ENCODE results near the gene PHETA1.

Gene PHETA1

GRCh38 chr12:111314953-111315539 is 53.8 kb downstream of the PHETA1 start:
- TF ChIP-seq BHLHE40 (IDR thresholded peaks at IDR 0.05; ENCODE audit: borderline replicate concordance) (no peak), FOXK2 (IDR thresholded peaks at IDR 0.05) (no peak), ZNF384 (IDR thresholded peaks at IDR 0.05) (no peak), ARNT (IDR thresholded peaks at IDR 0.05) (no peak), ELF4 (IDR thresholded peaks at IDR 0.05) (no peak), CTBP1 (IDR thresholded peaks at IDR 0.05; ENCODE audit: borderline replicate concordance) (no peak), FOXM1 (IDR thresholded peaks at IDR 0.05; ENCODE audit: borderline replicate concordance) (no peak), L3MBTL2 (conservative IDR thresholded peaks at IDR 0.05) (no peak), PKNOX1 (IDR thresholded peaks at IDR 0.05) (no peak), HDGF (IDR thresholded peaks at IDR 0.05; ENCODE audit: borderline replicate concordance) (no peak), FOXA1 (IDR thresholded peaks at IDR 0.05) (no peak), SP1 (IDR thresholded peaks at IDR 0.05) (no peak)
- POLR2A ChIA-PET: no interaction called here
- DNase-seq (ENCODE audit: extremely low spot score): no peak
- CTCF ChIA-PET: no interaction called here

GRCh38 chr12:111313833-111314259 is 55.0 kb downstream of the PHETA1 start:
- TF ChIP-seq ARNT (IDR thresholded peaks at IDR 0.05) (no peak), FOXA1 (IDR thresholded peaks at IDR 0.05) (no peak), PKNOX1 (IDR thresholded peaks at IDR 0.05) (no peak), ZNF384 (IDR thresholded peaks at IDR 0.05) (no peak), SUZ12 (IDR thresholded peaks at IDR 0.05) (no peak), L3MBTL2 (conservative IDR thresholded peaks at IDR 0.05) (no peak), LEF1 (IDR thresholded peaks at IDR 0.05; ENCODE audit: borderline replicate concordance) (no peak), SP1 (IDR thresholded peaks at IDR 0.05) (no peak), BHLHE40 (IDR thresholded peaks at IDR 0.05; ENCODE audit: borderline replicate concordance) (no peak), ELF4 (IDR thresholded peaks at IDR 0.05) (no peak), FOXK2 (IDR thresholded peaks at IDR 0.05) (no peak)
- CTCF ChIA-PET: interaction anchor here (0.7 kb wide), 1 partner anchor 40 kb away, joined by 8 read pairs; no protein-coding TSS in a partner anchor
- DNase-seq (ENCODE audit: extremely low spot score): peak; percentile 91
- POLR2A ChIA-PET: no interaction called here

- POLR2A ChIA-PET: no interaction called here
- no peak for DNase-seq (ENCODE audit: extremely low spot score)
- TF ChIP-seq FOXM1 (IDR thresholded peaks at IDR 0.05; ENCODE audit: borderline replicate concordance): no peak
- TF ChIP-seq TARDBP (IDR thresholded peaks at IDR 0.05): no peak
- no peak for TF ChIP-seq ZNF384 (IDR thresholded peaks at IDR 0.05)
- TF ChIP-seq CTBP1 (IDR thresholded peaks at IDR 0.05; ENCODE audit: borderline replicate concordance): no peak
- TF ChIP-seq HDGF (IDR thresholded peaks at IDR 0.05; ENCODE audit: borderline replicate concordance): no peak
- no peak for TF ChIP-seq ARNT (IDR thresholded peaks at IDR 0.05)
- TF ChIP-seq FOXA1 (IDR thresholded peaks at IDR 0.05): no peak
- TF ChIP-seq L3MBTL2 (conservative IDR thresholded peaks at IDR 0.05): no peak
- CTCF ChIA-PET: no interaction called here
Measured at GRCh38 chr12:111312708-111313107, 56.2 kb downstream of the PHETA1 start.

- no peak for DNase-seq (ENCODE audit: extremely low spot score)
- ChIA-PET CTCF (no interaction called here), POLR2A (no interaction called here)
- TF ChIP-seq HDGF (IDR thresholded peaks at IDR 0.05; ENCODE audit: borderline replicate concordance) (no peak), L3MBTL2 (conservative IDR thresholded peaks at IDR 0.05) (no peak), FOXA1 (IDR thresholded peaks at IDR 0.05) (no peak), FOXM1 (IDR thresholded peaks at IDR 0.05; ENCODE audit: borderline replicate concordance) (no peak), ARNT (IDR thresholded peaks at IDR 0.05) (no peak), NFRKB (IDR thresholded peaks at IDR 0.05) (no peak), PKNOX1 (IDR thresholded peaks at IDR 0.05) (no peak), TARDBP (IDR thresholded peaks at IDR 0.05) (no peak), CTBP1 (IDR thresholded peaks at IDR 0.05; ENCODE audit: borderline replicate concordance) (no peak), SP1 (IDR thresholded peaks at IDR 0.05) (no peak), LEF1 (IDR thresholded peaks at IDR 0.05; ENCODE audit: borderline replicate concordance) (no peak), ZNF384 (IDR thresholded peaks at IDR 0.05) (no peak), FOXK2 (IDR thresholded peaks at IDR 0.05) (no peak), ELF4 (IDR thresholded peaks at IDR 0.05) (no peak)
Measured at GRCh38 chr12:111312016-111312415, 56.9 kb downstream of the PHETA1 start.

GRCh38 chr12:111311011-111311410 is 57.9 kb downstream of the PHETA1 start:
- POLR2A ChIA-PET: no interaction called here
- CTCF ChIA-PET: interaction anchor here (0.6 kb wide), 1 partner anchor 802 kb away, joined by 3 read pairs; no protein-coding TSS in a partner anchor
- no peak for TF ChIP-seq TARDBP (IDR thresholded peaks at IDR 0.05)
- TF ChIP-seq ELF4 (IDR thresholded peaks at IDR 0.05): no peak
- no peak for DNase-seq (ENCODE audit: extremely low spot score)

All from HEK293T (cell line).